Sigmoid colon (tissue), 4 donors: Measurements from ENCODE around the gene DDIT3.

Source experiments
- CTCF ChIP-seq, 4 experiments: fragments of 450-650 bp in 3 of 4; fragments of 200-600 bp in 1 of 4; IDR thresholded peaks; one replicate each; pipeline ENCODE4 v1.5.1; 2016 to 2019; ENCODE audit warnings: antibody characterized with exemption in 4 of 4, mild to moderate bottlenecking in 3 of 4, moderate library complexity in 2 of 4
- POLR2A ChIP-seq, 2 donors: fragments of 450-650 bp; IDR thresholded peaks; one replicate each; pipeline ENCODE4 v1.6.1; 2016; ENCODE audit warnings: antibody characterized with exemption in 2 of 2, mild to moderate bottlenecking in 2 of 2, moderate library complexity in 2 of 2
- POLR2AphosphoS5 ChIP-seq, 4 donors: sonication (generic); formaldehyde crosslinking; IDR thresholded peaks; one replicate each; pipeline ENCODE4 v1.6.1; 2017; ENCODE audit warnings: antibody characterized with exemption in 4 of 4

GRCh38 chr12:57491393-57492280, 28.7 kb downstream of the DDIT3 start:
- no peak for TF ChIP-seq CTCF (IDR thresholded peaks at IDR 0.05)
- TF ChIP-seq POLR2AphosphoS5 (IDR thresholded peaks at IDR 0.05): no peak
- no peak for TF ChIP-seq POLR2A (IDR thresholded peaks at IDR 0.05)
